ENCODE measurements around the gene KIAA1549.

Gene KIAA1549

GRCh38 chr7:138871065-138871813, 110.0 kb downstream of the KIAA1549 start:
- DNase-seq (ENCODE audit: low read depth): no peak
- no peak overlapping the region for H3K4me3 ChIP-seq (ENCODE audit: low read depth, low read length)

GRCh38 chr7:138869353-138869752, 111.8 kb downstream of the KIAA1549 start:
- no peak overlapping the region for H3K4me3 ChIP-seq (ENCODE audit: low read depth, low read length)
- DNase-seq (ENCODE audit: low read depth): no peak

GRCh38 chr7:138868711-138869110, 112.5 kb downstream of the KIAA1549 start:
- no peak for DNase-seq (ENCODE audit: low read depth)
- no peak overlapping the region for H3K4me3 ChIP-seq (ENCODE audit: low read depth, low read length)

- H3K4me3 ChIP-seq (ENCODE audit: low read depth, low read length): no peak overlapping the region
- DNase-seq (ENCODE audit: low read depth): no peak
Measured at GRCh38 chr7:138867744-138868143, 113.4 kb downstream of the KIAA1549 start.

DNA sequence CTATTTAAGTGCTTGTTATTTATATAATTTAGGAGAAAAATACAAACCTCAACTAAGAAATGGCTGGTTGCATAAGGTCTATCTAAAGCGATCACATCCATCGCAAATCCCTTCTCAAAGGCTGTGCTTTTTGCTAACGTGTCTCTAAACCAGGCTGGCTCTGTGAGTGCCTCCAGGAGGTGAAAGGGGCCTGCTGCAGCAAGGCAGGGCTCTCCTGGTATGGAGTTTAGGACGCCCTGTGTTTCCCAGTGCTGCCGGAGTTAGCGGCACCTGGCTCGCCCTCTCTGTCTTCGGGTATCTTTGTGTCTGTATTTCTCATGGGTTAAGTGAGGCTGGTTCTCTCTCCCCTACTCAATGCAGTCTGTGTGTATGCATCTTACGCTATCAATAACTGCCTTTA, 114.8 kb downstream of the KIAA1549 start:
- no peak overlapping the region for H3K4me3 ChIP-seq (ENCODE audit: low read depth, low read length)
- no peak for DNase-seq (ENCODE audit: low read depth)

DNA sequence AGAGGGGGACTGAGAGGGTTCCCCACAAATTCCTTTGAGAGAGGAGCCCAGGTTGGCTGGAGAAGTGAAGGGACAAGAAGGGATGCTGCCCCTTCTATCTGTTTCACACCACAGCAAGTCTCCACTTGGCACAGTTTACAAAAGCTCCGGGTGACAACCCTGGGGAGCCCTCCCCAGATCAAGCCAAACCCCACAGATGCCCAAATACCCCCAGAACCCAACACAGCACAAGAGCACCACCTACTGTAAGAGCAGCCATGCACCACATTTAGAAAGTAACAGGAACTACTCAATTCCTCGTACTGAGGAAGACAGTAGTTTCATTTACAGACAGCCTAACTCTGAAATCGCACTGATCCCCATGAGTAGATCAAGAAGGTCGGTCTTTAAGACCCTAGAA, 115.3 kb downstream of the KIAA1549 start:
- no peak for DNase-seq (ENCODE audit: low read depth)

DNA sequence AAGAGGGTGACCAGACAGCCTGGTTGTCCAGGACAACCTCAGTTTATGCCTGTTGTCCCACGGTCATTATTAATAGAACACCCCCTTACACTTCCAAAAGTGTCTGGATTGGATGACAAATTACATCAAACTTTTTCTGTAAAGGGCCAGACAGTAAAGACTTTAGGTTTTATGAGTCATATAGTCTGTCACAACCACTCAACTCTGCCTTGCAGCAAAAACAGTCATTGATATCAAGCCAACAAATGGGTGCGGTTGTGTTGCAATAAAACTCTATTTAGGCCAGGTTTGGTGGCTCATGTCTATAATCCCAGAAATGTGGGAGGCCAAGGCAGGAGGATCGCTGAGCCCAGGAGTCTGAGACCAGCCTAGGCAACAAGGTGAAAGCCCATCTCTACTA, 116.5 kb downstream of the KIAA1549 start:
- H3K4me3 ChIP-seq (ENCODE audit: low read depth, low read length): no peak overlapping the region

More for the DNA sequence above, 115.3 kb downstream of the KIAA1549 start:
- no peak overlapping the region for H3K4me3 ChIP-seq (ENCODE audit: low read depth, low read length)

GRCh38 chr7:138863931-138864330, 117.3 kb downstream of the KIAA1549 start:
- H3K4me3 ChIP-seq (ENCODE audit: low read depth, low read length): no peak overlapping the region
- DNase-seq (ENCODE audit: low read depth): no peak

More for the DNA sequence above, 116.5 kb downstream of the KIAA1549 start:
- DNase-seq (ENCODE audit: low read depth): peak; percentile 75

- H3K4me3 ChIP-seq (ENCODE audit: low read depth, low read length): no peak overlapping the region
- no peak for DNase-seq (ENCODE audit: low read depth)
Measured at GRCh38 chr7:138861051-138861450, 120.1 kb downstream of the KIAA1549 start.

DNA sequence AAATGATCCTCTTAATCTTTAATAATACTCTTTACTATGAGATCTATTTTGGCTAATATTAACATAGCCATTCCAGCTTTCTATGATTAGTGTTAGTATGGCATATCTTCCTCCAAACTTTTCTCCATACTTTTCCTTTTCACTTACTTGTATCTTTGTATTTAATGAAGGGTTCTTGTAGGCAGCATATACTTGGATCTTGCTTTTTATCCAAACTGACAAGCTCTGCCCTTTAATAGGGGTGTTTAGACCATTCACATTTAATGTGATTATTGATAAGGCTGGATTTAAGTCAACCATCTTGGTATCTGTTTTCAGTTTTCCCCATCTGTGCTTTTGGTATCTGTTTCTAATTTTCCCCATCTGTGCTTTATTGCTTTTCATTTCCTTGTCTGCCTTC, 123.5 kb downstream of the KIAA1549 start:
- no peak for DNase-seq (ENCODE audit: low read depth)
- no peak overlapping the region for H3K4me3 ChIP-seq (ENCODE audit: low read depth, low read length)

GRCh38 chr7:138854115-138854645, 127.0 kb downstream of the KIAA1549 start:
- no peak overlapping the region for H3K4me3 ChIP-seq (ENCODE audit: low read depth, low read length)
- no peak for DNase-seq (ENCODE audit: low read depth)

GRCh38 chr7:138853448-138853847, 127.7 kb downstream of the KIAA1549 start:
- no peak overlapping the region for H3K4me3 ChIP-seq (ENCODE audit: low read depth, low read length)
- DNase-seq (ENCODE audit: low read depth): no peak

GRCh38 chr7:138852469-138852868, 128.7 kb downstream of the KIAA1549 start:
- DNase-seq (ENCODE audit: low read depth): no peak
- H3K4me3 ChIP-seq (ENCODE audit: low read depth, low read length): no peak overlapping the region

GRCh38 chr7:138849701-138850100, 131.5 kb downstream of the KIAA1549 start:
- no peak for DNase-seq (ENCODE audit: low read depth)

DNA sequence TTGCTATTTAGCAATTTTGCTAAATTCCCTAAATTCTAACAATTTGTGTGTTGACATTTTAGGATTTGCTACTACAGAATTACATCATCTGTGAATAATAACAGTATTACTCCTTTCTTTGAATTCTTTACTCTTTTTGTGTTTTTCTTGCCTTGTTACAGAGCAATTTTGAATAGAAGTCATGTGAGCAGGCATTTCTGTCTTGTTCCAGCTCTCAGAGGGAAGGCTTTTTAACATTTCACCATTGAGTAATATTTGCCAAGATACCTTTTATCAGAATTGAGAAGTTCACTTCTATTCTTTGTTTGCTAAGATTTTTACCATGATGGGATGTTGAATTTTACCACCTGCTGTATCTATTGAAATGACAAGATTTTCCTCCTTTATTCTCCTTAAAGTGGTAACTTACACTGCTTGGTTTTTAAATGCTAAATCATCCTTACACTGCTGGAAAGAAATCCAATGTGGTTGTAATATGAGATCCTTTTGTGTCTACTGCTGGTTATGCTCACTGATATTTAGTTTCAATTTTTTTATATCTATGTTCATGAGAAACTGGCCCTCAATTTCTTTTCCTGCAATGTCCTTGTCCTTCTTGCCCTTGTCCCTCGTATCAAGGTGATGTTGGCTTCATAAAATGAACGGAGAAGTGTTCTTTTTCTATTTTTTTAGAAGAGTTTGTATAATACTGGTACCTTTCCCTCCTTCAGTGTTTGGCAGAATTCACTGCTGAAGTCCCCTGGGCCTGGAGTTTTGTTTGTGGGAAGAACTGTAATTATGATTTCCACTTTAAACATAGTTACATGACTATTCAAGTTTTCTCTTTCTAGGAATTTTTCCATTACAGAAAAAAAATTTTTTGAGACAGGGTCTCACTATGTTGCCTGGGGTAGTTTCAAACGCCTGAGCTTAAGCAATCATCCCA, 132.9 kb downstream of the KIAA1549 start:
- no peak overlapping the region for H3K4me3 ChIP-seq (ENCODE audit: low read depth, low read length)
- peak; percentile 11 for DNase-seq (ENCODE audit: low read depth)

More at GRCh38 chr7:138849701-138850100, 131.5 kb downstream of the KIAA1549 start:
- no peak overlapping the region for H3K4me3 ChIP-seq (ENCODE audit: low read depth, low read length)

- no peak overlapping the region for H3K4me3 ChIP-seq (ENCODE audit: low read depth, low read length)
- DNase-seq (ENCODE audit: low read depth): no peak
Measured at GRCh38 chr7:138845711-138846110, 135.5 kb downstream of the KIAA1549 start.

- no peak overlapping the region for H3K4me3 ChIP-seq (ENCODE audit: low read depth, low read length)
- DNase-seq (ENCODE audit: low read depth): no peak
Measured at GRCh38 chr7:138843632-138844580, 137.3 kb downstream of the KIAA1549 start.

DNA sequence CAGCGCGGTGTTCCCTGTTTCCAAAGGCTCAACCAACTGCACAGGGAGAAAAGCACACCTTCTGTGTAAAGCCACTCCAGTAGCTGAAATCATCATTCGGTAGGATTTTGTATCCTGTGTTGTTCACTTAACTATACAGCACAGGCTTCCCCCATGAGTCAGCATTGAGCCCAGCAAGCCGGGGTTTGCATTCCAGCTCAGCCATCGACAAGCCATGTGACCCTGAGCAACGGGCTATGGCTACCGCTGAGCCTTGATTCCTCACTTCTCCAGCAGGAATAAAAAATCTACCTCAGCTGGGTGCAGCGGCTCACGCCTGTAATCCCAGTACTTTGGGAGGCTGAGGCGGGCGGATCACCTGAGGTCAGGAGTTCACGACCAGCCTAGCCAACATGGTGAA, 139.1 kb downstream of the KIAA1549 start:
- H3K4me3 ChIP-seq (ENCODE audit: low read depth, low read length): no peak overlapping the region
- DNase-seq (ENCODE audit: low read depth): peak; percentile 41

GRCh38 chr7:138838166-138838565, 143.0 kb downstream of the KIAA1549 start:
- DNase-seq (ENCODE audit: low read depth): no peak
- H3K4me3 ChIP-seq (ENCODE audit: low read depth, low read length): no peak overlapping the region
